ENCODE data around the gene PLXNA4.

DNA sequence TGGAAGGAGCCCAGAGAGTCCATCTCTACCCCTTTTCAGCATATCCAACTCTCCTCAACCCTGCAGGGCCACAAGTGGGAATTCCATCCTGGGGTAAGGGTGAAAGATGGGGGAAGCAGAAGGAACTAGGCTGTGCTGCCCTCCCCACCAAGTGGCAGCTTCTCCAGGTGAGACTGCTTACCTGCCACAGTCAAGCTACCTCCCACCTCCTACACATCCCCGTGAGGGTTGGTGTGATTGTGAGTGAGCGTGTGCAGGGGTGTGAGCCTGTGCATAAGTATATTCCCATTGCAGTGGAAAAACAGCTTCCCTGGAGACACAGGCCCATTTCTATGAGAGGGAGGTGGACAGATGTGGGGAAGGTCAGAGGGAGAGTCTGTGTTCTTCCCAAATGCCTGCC, 376.6 kb downstream of the PLXNA4 start:
- TF ChIP-seq, protein P1, sequence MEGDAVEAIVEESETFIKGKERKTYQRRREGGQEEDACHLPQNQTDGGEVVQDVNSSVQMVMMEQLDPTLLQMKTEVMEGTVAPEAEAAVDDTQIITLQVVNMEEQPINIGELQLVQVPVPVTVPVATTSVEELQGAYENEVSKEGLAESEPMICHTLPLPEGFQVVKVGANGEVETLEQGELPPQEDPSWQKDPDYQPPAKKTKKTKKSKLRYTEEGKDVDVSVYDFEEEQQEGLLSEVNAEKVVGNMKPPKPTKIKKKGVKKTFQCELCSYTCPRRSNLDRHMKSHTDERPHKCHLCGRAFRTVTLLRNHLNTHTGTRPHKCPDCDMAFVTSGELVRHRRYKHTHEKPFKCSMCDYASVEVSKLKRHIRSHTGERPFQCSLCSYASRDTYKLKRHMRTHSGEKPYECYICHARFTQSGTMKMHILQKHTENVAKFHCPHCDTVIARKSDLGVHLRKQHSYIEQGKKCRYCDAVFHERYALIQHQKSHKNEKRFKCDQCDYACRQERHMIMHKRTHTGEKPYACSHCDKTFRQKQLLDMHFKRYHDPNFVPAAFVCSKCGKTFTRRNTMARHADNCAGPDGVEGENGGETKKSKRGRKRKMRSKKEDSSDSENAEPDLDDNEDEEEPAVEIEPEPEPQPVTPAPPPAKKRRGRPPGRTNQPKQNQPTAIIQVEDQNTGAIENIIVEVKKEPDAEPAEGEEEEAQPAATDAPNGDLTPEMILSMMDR (IDR thresholded peaks at IDR 0.05; ENCODE audit: poor library complexity) = no peak
- TF ChIP-seq EZH2 (IDR thresholded peaks at IDR 0.05; ENCODE audit: borderline replicate concordance) = no peak
- no peak for TF ChIP-seq EZH2phosphoT487 (IDR thresholded peaks at IDR 0.05; ENCODE audit: low read depth, severe bottlenecking, unreplicated experiment)

Data from hepatocyte (in vitro differentiated cells).